ENCODE data around the gene CYBA.

Gene CYBA

DNA sequence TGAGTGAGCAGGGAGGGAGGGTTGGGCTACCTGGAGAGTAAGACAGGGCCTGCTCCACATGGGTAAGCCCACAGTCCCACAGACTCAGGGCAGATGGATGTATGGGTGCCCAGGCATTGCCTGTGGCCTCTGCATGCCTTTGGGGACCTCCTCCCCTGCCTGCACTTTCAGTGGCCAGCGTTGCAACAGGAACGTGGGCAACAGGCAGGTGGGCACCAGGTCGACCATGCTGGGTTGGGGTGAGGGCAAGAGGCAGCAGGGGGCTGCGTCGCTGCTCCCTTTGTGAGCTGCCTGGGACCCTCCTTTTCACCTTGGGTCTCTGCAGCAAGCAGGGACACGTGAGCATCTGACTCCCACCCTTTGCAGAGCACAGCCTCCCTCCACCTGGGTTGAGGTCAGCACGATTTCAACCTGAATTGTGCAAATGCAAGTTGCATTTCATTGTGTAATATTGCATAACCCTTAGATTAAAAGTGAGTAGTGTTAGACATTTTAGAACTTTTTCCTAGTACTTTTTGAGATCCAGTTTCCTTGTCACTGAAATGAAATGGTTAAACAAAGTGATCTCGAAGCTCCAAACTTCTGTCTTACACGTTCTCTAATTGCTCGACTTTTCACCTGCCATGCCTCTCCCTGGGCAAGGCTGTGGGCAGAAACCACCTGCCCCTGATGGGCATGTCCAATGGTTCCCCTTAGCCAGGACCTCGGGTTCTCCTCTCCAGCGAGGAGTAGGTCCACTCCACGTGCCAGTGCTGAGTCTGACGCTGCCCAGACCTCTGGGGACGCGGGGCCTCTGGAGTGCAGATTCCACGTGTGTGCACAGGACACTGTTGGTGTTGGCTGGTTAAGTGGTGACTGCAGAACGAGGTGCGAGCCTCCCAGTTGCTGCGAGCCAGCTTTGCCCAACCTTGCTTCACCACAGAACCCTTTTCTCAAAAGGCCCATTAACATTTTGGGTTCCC, 45.4 kb downstream of the CYBA start:
- H3K27ac ChIP-seq (ENCODE audit: low read depth, low read length): no peak overlapping the region
- H3K36me3 ChIP-seq (ENCODE audit: control insufficient read depth, insufficient read depth, low read length): peaks cover 75% of the 10 kb centered on the region

DNA sequence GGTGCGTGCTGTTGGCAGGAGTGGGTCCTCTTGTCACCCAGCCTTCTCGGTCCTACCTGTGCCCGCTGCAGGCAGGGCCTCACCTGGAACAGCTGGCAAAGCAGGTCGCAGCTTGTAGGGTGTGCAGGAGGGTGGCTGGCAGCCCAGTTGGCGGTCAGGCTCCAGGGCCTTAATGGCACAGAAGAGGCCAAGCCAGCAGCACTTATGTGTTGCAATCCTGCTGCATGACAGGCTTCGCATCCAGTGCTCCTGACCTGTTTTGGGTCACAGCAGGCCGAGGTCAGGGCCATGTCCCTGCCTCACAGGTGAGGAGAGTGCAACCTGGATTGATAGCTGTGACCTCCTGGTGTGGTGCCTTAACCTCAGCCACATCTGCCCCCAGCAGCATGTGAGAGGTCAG, 48.8 kb downstream of the CYBA start:
- Histone ChIP-seq H3K9ac (ENCODE audit: low read length) (no peak overlapping the region), H3K27me3 (ENCODE audit: control insufficient read depth, insufficient read depth, low read length) (no peaks in the 10 kb centered on the region), H3K36me3 (ENCODE audit: control insufficient read depth, insufficient read depth, low read length) (peaks cover 77% of the 10 kb centered on the region), H3K27ac (ENCODE audit: low read depth, low read length) (no peak overlapping the region), H3K9me3 (ENCODE audit: control insufficient read depth, insufficient read depth, low read depth, low read length) (no peaks in the 10 kb centered on the region), H3K4me1 (ENCODE audit: control insufficient read depth, insufficient read depth, low read length) (no peaks in the 10 kb centered on the region), H3K4me3 (ENCODE audit: low read depth, low read length) (no peak overlapping the region)

More for the DNA sequence above, 45.4 kb downstream of the CYBA start:
- Histone ChIP-seq H3K27me3 (ENCODE audit: control insufficient read depth, insufficient read depth, low read length) (no peaks in the 10 kb centered on the region), H3K4me3 (ENCODE audit: low read depth, low read length) (no peak overlapping the region), H3K9ac (ENCODE audit: low read length) (no peak overlapping the region), H3K9me3 (ENCODE audit: control insufficient read depth, insufficient read depth, low read depth, low read length) (no peaks in the 10 kb centered on the region), H3K4me1 (ENCODE audit: control insufficient read depth, insufficient read depth, low read length) (no peaks in the 10 kb centered on the region)

DNA sequence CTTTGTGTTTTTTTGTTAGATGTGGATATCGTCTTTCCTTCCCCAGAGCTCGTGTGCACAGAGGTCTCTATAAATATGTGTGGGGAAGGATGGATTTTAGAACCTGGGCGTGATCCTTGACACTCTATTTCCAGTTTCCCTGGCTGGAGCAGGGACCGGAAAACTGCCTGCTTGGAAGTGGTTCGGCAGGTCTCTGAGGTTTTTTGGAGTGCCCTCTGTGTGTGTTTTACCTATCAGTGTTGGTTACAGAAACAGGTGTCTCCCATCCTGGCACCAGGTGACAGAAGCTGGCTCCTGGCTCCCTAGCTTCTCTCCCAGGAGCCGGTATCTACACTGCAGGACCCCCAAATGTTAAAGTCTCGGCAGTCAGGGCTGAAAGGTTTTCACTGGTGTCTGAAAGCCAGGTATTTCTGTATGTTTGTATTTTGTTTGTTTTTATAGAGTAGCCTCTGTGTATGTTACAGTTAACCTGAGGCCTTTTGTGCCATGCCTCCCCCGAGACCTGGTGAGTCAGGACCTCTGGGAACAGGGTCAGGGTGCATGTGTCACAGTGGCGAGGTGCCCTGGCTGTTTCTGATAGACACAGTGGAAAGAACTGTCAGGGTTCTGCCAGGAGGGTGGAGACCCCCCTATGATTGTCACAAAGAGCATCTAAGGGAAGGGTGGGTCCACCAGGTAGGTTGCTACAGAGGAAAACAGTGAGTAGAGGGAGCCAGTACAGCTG, 49.4 kb downstream of the CYBA start:
- no peak overlapping the region for H3K4me3 ChIP-seq (ENCODE audit: low read depth, low read length)
- no peak overlapping the region for H3K9ac ChIP-seq (ENCODE audit: low read length)
- H3K9me3 ChIP-seq (ENCODE audit: control insufficient read depth, insufficient read depth, low read depth, low read length): no peaks in the 10 kb centered on the region
- no peaks in the 10 kb centered on the region for H3K27me3 ChIP-seq (ENCODE audit: control insufficient read depth, insufficient read depth, low read length)
- H3K27ac ChIP-seq (ENCODE audit: low read depth, low read length): no peak overlapping the region
- peaks cover 72% of the 10 kb centered on the region for H3K36me3 ChIP-seq (ENCODE audit: control insufficient read depth, insufficient read depth, low read length)
- no peaks in the 10 kb centered on the region for H3K4me1 ChIP-seq (ENCODE audit: control insufficient read depth, insufficient read depth, low read length)

DNA sequence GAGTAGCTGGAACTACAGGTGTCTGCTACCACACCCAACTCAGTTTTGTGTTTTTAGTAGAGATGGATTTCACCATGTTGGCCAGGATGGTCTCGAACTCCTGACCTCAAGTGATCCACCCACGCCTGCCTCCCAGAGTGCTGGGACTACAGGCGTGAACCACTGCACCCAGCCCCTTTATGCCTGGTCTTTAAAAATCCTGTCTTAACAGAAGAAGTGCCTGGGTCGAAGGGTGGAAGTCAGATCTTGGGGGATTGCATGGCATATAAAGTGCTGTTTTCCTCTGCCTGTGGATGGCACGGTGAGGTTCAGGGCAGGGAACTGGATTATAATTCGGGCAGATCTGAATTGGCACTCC, 50.3 kb downstream of the CYBA start:
- Histone ChIP-seq H3K27me3 (ENCODE audit: control insufficient read depth, insufficient read depth, low read length) (no peaks in the 10 kb centered on the region), H3K9me3 (ENCODE audit: control insufficient read depth, insufficient read depth, low read depth, low read length) (no peaks in the 10 kb centered on the region), H3K27ac (ENCODE audit: low read depth, low read length) (no peak overlapping the region), H3K36me3 (ENCODE audit: control insufficient read depth, insufficient read depth, low read length) (peaks cover 66% of the 10 kb centered on the region), H3K4me1 (ENCODE audit: control insufficient read depth, insufficient read depth, low read length) (no peaks in the 10 kb centered on the region), H3K9ac (ENCODE audit: low read length) (no peak overlapping the region), H3K4me3 (ENCODE audit: low read depth, low read length) (no peak overlapping the region)

DNA sequence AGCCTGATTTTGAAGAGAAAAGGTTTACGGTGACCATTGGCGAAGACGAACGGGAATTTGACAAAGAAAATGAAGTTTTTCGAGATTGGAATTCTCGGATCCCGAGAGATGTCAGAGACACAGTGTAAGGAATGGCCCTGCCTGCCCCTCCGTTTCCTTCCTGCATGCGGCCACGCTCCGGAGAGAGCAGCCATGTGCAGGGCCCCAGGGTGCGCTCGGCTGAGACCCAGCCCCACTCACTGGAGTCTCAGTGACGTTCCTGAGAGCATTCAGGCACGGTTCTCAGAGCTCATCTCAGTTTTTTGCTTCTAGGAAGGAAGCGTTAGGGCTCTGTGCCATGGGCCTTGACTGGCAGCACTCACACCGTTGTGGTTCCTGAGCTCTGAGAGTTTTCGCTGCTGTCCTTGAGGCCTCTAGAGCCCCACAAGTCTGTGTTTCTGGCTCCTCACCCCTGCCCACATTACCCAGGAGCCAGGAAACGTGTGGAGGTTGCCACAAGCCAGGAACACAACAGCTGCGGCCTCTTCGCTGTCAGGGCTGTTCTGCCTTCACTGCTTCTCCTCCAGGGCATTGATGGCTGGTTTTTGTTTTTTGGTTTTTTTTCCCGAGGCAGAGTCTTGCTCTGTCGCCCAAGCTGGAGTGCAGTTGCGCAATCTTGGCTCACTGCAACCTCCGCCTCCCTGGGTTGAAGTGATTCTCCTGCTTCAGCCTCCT, 50.9 kb downstream of the CYBA start:
- Histone ChIP-seq H3K9me3 (ENCODE audit: control insufficient read depth, insufficient read depth, low read depth, low read length) (no peaks in the 10 kb centered on the region), H3K4me1 (ENCODE audit: control insufficient read depth, insufficient read depth, low read length) (no peaks in the 10 kb centered on the region), H3K4me3 (ENCODE audit: low read depth, low read length) (no peak overlapping the region), H3K27ac (ENCODE audit: low read depth, low read length) (no peak overlapping the region), H3K27me3 (ENCODE audit: control insufficient read depth, insufficient read depth, low read length) (no peaks in the 10 kb centered on the region), H3K9ac (ENCODE audit: low read length) (no peak overlapping the region), H3K36me3 (ENCODE audit: control insufficient read depth, insufficient read depth, low read length) (peaks cover 61% of the 10 kb centered on the region)

DNA sequence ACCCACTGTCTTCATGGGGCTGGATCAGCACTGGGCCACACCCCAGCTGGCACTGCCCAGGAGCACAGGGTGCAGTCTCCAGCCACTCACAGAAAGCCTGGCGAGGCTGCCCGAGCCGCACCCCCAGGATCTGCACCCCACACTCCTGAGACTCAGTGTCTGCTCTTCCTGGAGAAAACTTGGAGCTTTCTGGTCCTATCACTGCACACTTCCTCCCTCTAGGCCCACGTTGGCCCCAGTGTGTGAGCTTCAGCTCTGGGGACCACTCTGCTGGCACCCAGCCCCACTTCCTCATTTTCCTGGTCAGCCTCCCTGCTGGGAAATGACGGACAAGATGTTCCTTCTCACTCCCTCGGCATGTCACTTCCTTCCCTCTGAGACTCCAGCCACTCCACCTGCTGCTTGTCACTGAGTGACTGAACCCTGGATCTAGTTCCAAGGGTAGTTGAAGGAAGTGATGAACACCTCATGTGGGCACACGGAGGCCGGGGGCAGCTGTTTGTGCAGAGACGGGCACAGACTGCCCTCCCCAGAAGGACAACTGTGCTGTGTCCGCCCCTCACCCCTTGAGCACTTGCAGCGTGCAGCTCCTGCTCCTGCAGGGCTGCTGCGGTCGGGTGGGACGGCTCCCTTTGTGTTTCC, 51.6 kb downstream of the CYBA start:
- Histone ChIP-seq H3K27me3 (ENCODE audit: control insufficient read depth, insufficient read depth, low read length) (no peaks in the 10 kb centered on the region), H3K27ac (ENCODE audit: low read depth, low read length) (no peak overlapping the region), H3K9ac (ENCODE audit: low read length) (no peak overlapping the region), H3K4me3 (ENCODE audit: low read depth, low read length) (no peak overlapping the region), H3K36me3 (ENCODE audit: control insufficient read depth, insufficient read depth, low read length) (peaks cover 59% of the 10 kb centered on the region), H3K9me3 (ENCODE audit: control insufficient read depth, insufficient read depth, low read depth, low read length) (no peaks in the 10 kb centered on the region), H3K4me1 (ENCODE audit: control insufficient read depth, insufficient read depth, low read length) (no peaks in the 10 kb centered on the region)

DNA sequence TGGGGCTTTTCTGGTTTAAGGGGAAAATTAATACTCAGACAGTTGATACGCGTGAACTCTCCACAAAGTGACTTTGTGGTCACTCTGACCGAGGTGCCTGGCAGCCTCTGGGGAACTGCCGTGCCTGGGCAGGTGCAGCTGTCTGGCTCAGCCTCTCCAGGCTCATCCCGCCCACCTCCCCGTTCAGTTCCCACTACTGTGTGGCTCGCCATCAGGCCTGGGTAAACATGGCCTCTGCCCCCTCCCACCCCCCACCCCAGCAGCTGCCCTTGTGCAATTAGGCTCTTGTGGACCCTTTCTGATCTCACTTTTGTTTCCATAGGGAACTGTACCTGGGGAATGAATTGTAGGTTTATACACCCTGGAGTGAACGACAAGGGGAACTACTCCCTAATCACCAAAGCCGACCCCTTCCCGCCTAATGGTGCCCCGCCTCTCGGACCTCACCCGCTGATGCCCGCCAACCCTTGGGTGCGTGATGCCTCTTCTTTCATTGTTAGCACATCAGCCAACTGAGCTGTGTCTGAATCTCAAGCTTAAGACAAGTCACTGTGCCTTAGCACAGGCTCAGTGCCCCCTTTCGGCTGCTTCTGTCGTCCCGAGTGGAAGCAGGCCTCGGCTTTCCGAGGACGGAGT, 52.9 kb downstream of the CYBA start:
- Histone ChIP-seq H3K27ac (ENCODE audit: low read depth, low read length) (no peak overlapping the region), H3K27me3 (ENCODE audit: control insufficient read depth, insufficient read depth, low read length) (no peaks in the 10 kb centered on the region), H3K9me3 (ENCODE audit: control insufficient read depth, insufficient read depth, low read depth, low read length) (no peaks in the 10 kb centered on the region), H3K4me3 (ENCODE audit: low read depth, low read length) (no peak overlapping the region), H3K9ac (ENCODE audit: low read length) (no peak overlapping the region), H3K4me1 (ENCODE audit: control insufficient read depth, insufficient read depth, low read length) (no peaks in the 10 kb centered on the region), H3K36me3 (ENCODE audit: control insufficient read depth, insufficient read depth, low read length) (peaks cover 64% of the 10 kb centered on the region)

DNA sequence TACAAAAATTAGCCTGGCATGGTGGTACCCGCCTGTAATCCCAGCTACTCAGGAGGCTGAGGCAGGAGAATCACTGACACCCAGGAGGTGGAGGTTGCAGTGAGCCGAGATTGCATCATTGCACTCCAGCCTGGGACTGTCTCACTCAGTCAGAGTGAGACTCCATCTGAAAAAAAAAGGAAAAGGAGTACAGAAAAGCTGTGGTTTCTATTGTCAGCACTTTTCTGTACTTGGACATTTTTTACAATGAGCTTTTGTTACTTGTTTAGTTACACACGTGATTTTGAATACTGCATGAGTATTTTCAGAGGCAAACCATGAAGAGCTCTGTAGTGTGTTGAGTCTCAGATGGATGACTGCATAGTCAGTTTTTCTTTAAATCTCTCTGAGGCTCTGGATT, 54.4 kb downstream of the CYBA start:
- H3K9me3 ChIP-seq (ENCODE audit: control insufficient read depth, insufficient read depth, low read depth, low read length): no peaks in the 10 kb centered on the region
- H3K9ac ChIP-seq (ENCODE audit: low read length): no peak overlapping the region
- H3K27ac ChIP-seq (ENCODE audit: low read depth, low read length): no peak overlapping the region
- H3K4me1 ChIP-seq (ENCODE audit: control insufficient read depth, insufficient read depth, low read length): no peaks in the 10 kb centered on the region
- H3K4me3 ChIP-seq (ENCODE audit: low read depth, low read length): no peak overlapping the region
- H3K36me3 ChIP-seq (ENCODE audit: control insufficient read depth, insufficient read depth, low read length): peaks cover 61% of the 10 kb centered on the region
- no peaks in the 10 kb centered on the region for H3K27me3 ChIP-seq (ENCODE audit: control insufficient read depth, insufficient read depth, low read length)

DNA sequence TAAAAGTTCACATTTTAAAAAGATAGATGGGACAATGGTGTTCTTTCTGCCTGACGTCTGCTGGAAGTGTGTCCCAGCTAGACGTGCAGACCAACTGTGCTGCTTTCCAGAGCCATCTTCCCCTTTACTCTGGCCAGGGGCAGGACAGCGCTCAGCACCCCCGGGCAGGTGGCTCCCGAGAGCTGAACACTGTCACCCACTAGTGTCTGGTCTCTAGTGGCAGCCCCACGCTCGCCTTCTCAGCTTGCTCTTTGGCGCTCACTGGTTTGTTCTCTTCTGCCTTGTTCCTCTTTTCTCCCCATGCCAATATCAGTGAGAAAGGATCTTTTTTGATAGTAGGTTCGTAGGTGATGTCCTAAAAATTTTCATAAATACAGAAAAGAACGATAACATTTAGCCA, 54.9 kb downstream of the CYBA start:
- H3K4me3 ChIP-seq (ENCODE audit: low read depth, low read length): no peak overlapping the region
- no peak overlapping the region for H3K9ac ChIP-seq (ENCODE audit: low read length)
- no peaks in the 10 kb centered on the region for H3K27me3 ChIP-seq (ENCODE audit: control insufficient read depth, insufficient read depth, low read length)
- no peak overlapping the region for H3K27ac ChIP-seq (ENCODE audit: low read depth, low read length)
- H3K36me3 ChIP-seq (ENCODE audit: control insufficient read depth, insufficient read depth, low read length): peaks cover 57% of the 10 kb centered on the region
- no peaks in the 10 kb centered on the region for H3K4me1 ChIP-seq (ENCODE audit: control insufficient read depth, insufficient read depth, low read length)
- no peaks in the 10 kb centered on the region for H3K9me3 ChIP-seq (ENCODE audit: control insufficient read depth, insufficient read depth, low read depth, low read length)

DNA sequence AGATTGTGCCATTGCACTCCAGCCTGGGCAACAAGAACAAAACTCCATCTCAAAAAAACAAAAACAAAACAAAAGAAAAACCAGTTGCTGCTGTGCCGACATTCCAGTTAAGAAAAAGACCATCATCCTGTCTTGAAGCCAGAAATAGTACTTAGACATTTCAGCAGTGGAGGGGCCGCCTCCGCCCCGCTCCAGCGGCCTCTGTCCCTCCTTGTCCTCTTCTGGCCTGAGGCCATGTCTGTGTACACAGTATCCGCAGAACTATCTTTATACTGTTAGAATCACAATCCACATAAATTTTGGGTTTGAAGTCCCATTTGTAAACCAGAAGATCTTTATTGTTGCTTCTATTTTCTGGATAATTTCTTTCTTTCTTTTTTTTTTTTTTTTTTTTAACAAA, 55.8 kb downstream of the CYBA start:
- Histone ChIP-seq H3K36me3 (ENCODE audit: control insufficient read depth, insufficient read depth, low read length) (peaks cover 54% of the 10 kb centered on the region), H3K9ac (ENCODE audit: low read length) (no peak overlapping the region), H3K27ac (ENCODE audit: low read depth, low read length) (no peak overlapping the region), H3K4me1 (ENCODE audit: control insufficient read depth, insufficient read depth, low read length) (no peaks in the 10 kb centered on the region), H3K27me3 (ENCODE audit: control insufficient read depth, insufficient read depth, low read length) (no peaks in the 10 kb centered on the region), H3K4me3 (ENCODE audit: low read depth, low read length) (no peak overlapping the region), H3K9me3 (ENCODE audit: control insufficient read depth, insufficient read depth, low read depth, low read length) (no peaks in the 10 kb centered on the region)

Data from HUES6 (cell line).